ENCODE data around the gene COL5A2.

Gene COL5A2

GRCh38 chr2:189179570-189179950 is at the start of gene COL5A2:
Gene COL5A2, minus strand, starts transcription at chr2:189179761. Its CDS starts 157 bp downstream, at chr2:189179604.
- DNase-seq (ENCODE audit: low read depth in 2 of 2), result no peak

GRCh38 chr2:189226017-189226416 is 46.5 kb upstream of the COL5A2 start:
- DNase-seq (ENCODE audit: low read depth in 2 of 2), result no peak

- DNase-seq (ENCODE audit: low read depth in 2 of 2), result no peak
Observed at GRCh38 chr2:189225032-189225431, 45.5 kb upstream of the COL5A2 start.

GRCh38 chr2:189222468-189223105 is 43.0 kb upstream of the COL5A2 start:
- DNase-seq (ENCODE audit: low read depth in 2 of 2), result no peak

GRCh38 chr2:189221811-189222467 is 42.4 kb upstream of the COL5A2 start:
- DNase-seq (ENCODE audit: low read depth in 2 of 2), result no peak

GRCh38 chr2:189218236-189218635 is 38.7 kb upstream of the COL5A2 start:
- no peak for DNase-seq (ENCODE audit: low read depth in 2 of 2)

GRCh38 chr2:189217541-189217940 is 38.0 kb upstream of the COL5A2 start:
- no peak for DNase-seq (ENCODE audit: low read depth in 2 of 2)

- DNase-seq (ENCODE audit: low read depth in 2 of 2), result no peak
Observed at GRCh38 chr2:189217051-189217450, 37.5 kb upstream of the COL5A2 start.

GRCh38 chr2:189214484-189214883 is 34.9 kb upstream of the COL5A2 start:
- DNase-seq (ENCODE audit: low read depth in 2 of 2), result no peak

- DNase-seq (ENCODE audit: low read depth in 2 of 2), result no peak
Observed at GRCh38 chr2:189213250-189213649, 33.7 kb upstream of the COL5A2 start.

- DNase-seq (ENCODE audit: low read depth in 2 of 2), result peak in 1 of 2 donors; percentile 2
Observed at GRCh38 chr2:189210250-189211087, 30.9 kb upstream of the COL5A2 start.

GRCh38 chr2:189208254-189208653 is 28.7 kb upstream of the COL5A2 start:
- DNase-seq (ENCODE audit: low read depth in 2 of 2), result no peak

GRCh38 chr2:189204322-189204941 is 24.9 kb upstream of the COL5A2 start:
- no peak for DNase-seq (ENCODE audit: low read depth in 2 of 2)

- no peak for DNase-seq (ENCODE audit: low read depth in 2 of 2)
Observed at GRCh38 chr2:189203177-189203799, 23.7 kb upstream of the COL5A2 start.

GRCh38 chr2:189199797-189200196 is 20.2 kb upstream of the COL5A2 start:
- DNase-seq (ENCODE audit: low read depth in 2 of 2), result no peak

- DNase-seq (ENCODE audit: low read depth in 2 of 2), result no peak
Observed at GRCh38 chr2:189192766-189193165, 13.2 kb upstream of the COL5A2 start.

- no peak for DNase-seq (ENCODE audit: low read depth in 2 of 2)
Observed at GRCh38 chr2:189191766-189192165, 12.2 kb upstream of the COL5A2 start.

- DNase-seq (ENCODE audit: low read depth in 2 of 2), result no peak
Observed at GRCh38 chr2:189190685-189191084, 11.1 kb upstream of the COL5A2 start.

GRCh38 chr2:189188115-189188805 is 8.7 kb upstream of the COL5A2 start:
- no peak for DNase-seq (ENCODE audit: low read depth in 2 of 2)

- no peak for DNase-seq (ENCODE audit: low read depth in 2 of 2)
Observed at GRCh38 chr2:189183170-189183569, 3.6 kb upstream of the COL5A2 start.

GRCh38 chr2:189181706-189182105 is 2.1 kb upstream of the COL5A2 start:
- DNase-seq (ENCODE audit: low read depth in 2 of 2), result no peak

Measured in stimulated activated CD8-positive, alpha-beta memory T cell treated with anti-CD3 and anti-CD28 coated beads, Interleukin-15, amount 100 ng/mL, for 48 hours (primary cell).